H9 (cell line): ENCODE measurements around the gene ARHGEF6. TPM values are rescaled to one million over a fixed set of nuclear protein-coding genes. Genes with fewer than 3 reads are reported as not detected.

Source experiments
- DNase-seq: peaks from one replicate; pipeline ENCODE4 v3.0.0-alpha.2; 2017
- H2AFZ ChIP-seq: one replicate; pipeline ENCODE4 v1.6.1; 2013; ENCODE audit warnings: mild to moderate bottlenecking, low read length, control low read depth, moderate library complexity
- H2AK5ac ChIP-seq: 2 replicates; pipeline ENCODE4 v1.6.1; 2013; ENCODE audit warnings: low read length, control low read depth, mixed read lengths; ENCODE audit not compliant: insufficient read length
- H2BK120ac ChIP-seq: one replicate; pipeline ENCODE4 v1.6.1; 2013; ENCODE audit warnings: low read depth, mild to moderate bottlenecking, low read length, control low read depth, inconsistent platforms; ENCODE audit not compliant: poor library complexity, severe bottlenecking
- H2BK12ac ChIP-seq: 2 replicates; pipeline ENCODE4 v1.6.1; 2013; ENCODE audit warnings: low read length, control low read depth, mixed read lengths, low read depth; ENCODE audit not compliant: insufficient read length
- H2BK15ac ChIP-seq: 2 replicates; pipeline ENCODE4 v1.6.1; 2013; ENCODE audit warnings: low read depth, low read length, control low read depth
- H2BK20ac ChIP-seq: one replicate; pipeline ENCODE4 v1.6.1; 2013; ENCODE audit warnings: low read depth, mild to moderate bottlenecking, low read length, control low read depth, inconsistent platforms; ENCODE audit not compliant: poor library complexity, severe bottlenecking
- H2BK5ac ChIP-seq: 2 replicates; pipeline ENCODE4 v1.6.1; 2013; ENCODE audit warnings: low read length, control low read depth, mixed read lengths; ENCODE audit not compliant: insufficient read length
- H3K14ac ChIP-seq: 2 replicates; pipeline ENCODE4 v1.6.1; 2013; ENCODE audit warnings: low read length, control low read depth; ENCODE audit not compliant: insufficient read depth
- H3K18ac ChIP-seq: 2 replicates; pipeline ENCODE4 v1.6.1; 2013; ENCODE audit warnings: low read depth, mild to moderate bottlenecking, mixed read lengths, low read length, control low read depth; ENCODE audit not compliant: insufficient read length
- H3K23ac ChIP-seq: 2 replicates; pipeline ENCODE4 v1.6.1; 2013; ENCODE audit warnings: low read length, control low read depth, mixed read lengths, low read depth; ENCODE audit not compliant: insufficient read length
- H3K23me2 ChIP-seq: 2 replicates; pipeline ENCODE4 v1.6.1; 2013; ENCODE audit warnings: low read depth, mild to moderate bottlenecking, mixed read lengths, low read length, control low read depth; ENCODE audit not compliant: insufficient read length, poor library complexity, severe bottlenecking
- H3K27ac ChIP-seq: 2 replicates; pipeline ENCODE4 v1.5.1; 2013; ENCODE audit warnings: low read length, control low read depth, mixed read lengths, low read depth; ENCODE audit not compliant: insufficient read length
- H3K27me3 ChIP-seq: 2 replicates; pipeline ENCODE4 v1.6.1; 2013; ENCODE audit warnings: low read length, control low read depth, inconsistent platforms; ENCODE audit not compliant: insufficient read depth
- H3K4ac ChIP-seq: 2 replicates; pipeline ENCODE4 v1.6.1; 2013; ENCODE audit warnings: low read depth, mild to moderate bottlenecking, control low read depth, inconsistent platforms, low read length, moderate library complexity
- H3K4me1 ChIP-seq: 2 replicates; pipeline ENCODE4 v1.6.1; 2013; ENCODE audit warnings: low read length, control low read depth, inconsistent platforms; ENCODE audit not compliant: insufficient read depth
- H3K4me2 ChIP-seq: 2 replicates; pipeline ENCODE4 v1.6.1; 2013; ENCODE audit warnings: low read length, control low read depth, mixed read lengths; ENCODE audit not compliant: insufficient read length, insufficient read depth
- H3K56ac ChIP-seq: 2 replicates; pipeline ENCODE4 v1.6.1; 2013; ENCODE audit warnings: low read depth, mild to moderate bottlenecking, mixed read lengths, low read length, control low read depth; ENCODE audit not compliant: insufficient read length
- H3K79me1 ChIP-seq: 2 replicates; pipeline ENCODE4 v1.6.1; 2013; ENCODE audit warnings: low read depth, mild to moderate bottlenecking, moderate library complexity, low read length, control low read depth, inconsistent platforms; ENCODE audit not compliant: insufficient read depth, poor library complexity, severe bottlenecking
- H3K79me2 ChIP-seq: 2 replicates; pipeline ENCODE4 v1.6.1; 2013; ENCODE audit warnings: low read length, control low read depth, inconsistent platforms; ENCODE audit not compliant: insufficient read depth
- H3K9ac ChIP-seq: 2 replicates; pipeline ENCODE4 v1.6.1; 2013; ENCODE audit warnings: low read length, control low read depth, mixed read lengths; ENCODE audit not compliant: insufficient read length; ENCODE audit errors: extremely low read depth
- H3K9me3 ChIP-seq: one replicate; pipeline ENCODE4 v1.6.1; 2013; ENCODE audit warnings: low read depth, low read length, inconsistent platforms; ENCODE audit not compliant: control insufficient read depth
- H3T11ph ChIP-seq: one replicate; pipeline ENCODE4 v1.6.1; 2013; ENCODE audit warnings: mild to moderate bottlenecking, low read length, control low read depth, inconsistent platforms
- H4K20me1 ChIP-seq: one replicate; pipeline ENCODE4 v1.6.1; 2013; ENCODE audit not compliant: control insufficient read depth, insufficient read length, insufficient read depth
- H4K5ac ChIP-seq: 2 replicates; pipeline ENCODE4 v1.6.1; 2013; ENCODE audit warnings: low read depth, mild to moderate bottlenecking, mixed read lengths, low read length, control low read depth; ENCODE audit not compliant: insufficient read length
- H4K8ac ChIP-seq: replicated peaks from 2 replicates; pipeline ENCODE4 v1.6.1; 2013; ENCODE audit warnings: low read length, control low read depth, mixed read lengths, low read depth; ENCODE audit not compliant: insufficient read length
- H4K91ac ChIP-seq: 2 replicates; pipeline ENCODE4 v1.6.1; 2013; ENCODE audit warnings: low read depth, mild to moderate bottlenecking, moderate library complexity, mixed read lengths, low read length, control low read depth; ENCODE audit not compliant: insufficient read length
- H3K27ac Mint-ChIP-seq, 3 experiments: 2 replicates in 2 of 3; 3 replicates in 1 of 3; pipeline ENCODE4 v1.8.0; 2020 to 2021; ENCODE audit warnings: mixed read lengths in 3 of 3, mild to moderate bottlenecking in 1 of 3, moderate library complexity in 1 of 3
- H3K27me3 Mint-ChIP-seq: 2 replicates; pipeline ENCODE4 v1.8.0; 2021; ENCODE audit warnings: low read depth, mild to moderate bottlenecking, moderate library complexity, mixed read lengths
- H3K36me3 Mint-ChIP-seq, 3 experiments: 2 replicates in 2 of 3; 3 replicates in 1 of 3; pipeline ENCODE4 v1.8.0; 2020 to 2021; ENCODE audit warnings: low read depth in 3 of 3, mixed read lengths in 3 of 3; ENCODE audit not compliant: insufficient read depth in 1 of 3
- H3K4me1 Mint-ChIP-seq, 2 experiments: 2 replicates each; pipeline ENCODE4 v1.8.0; 2020; ENCODE audit warnings: mixed read lengths in 2 of 2
- H3K4me3 Mint-ChIP-seq, 2 experiments: 2 replicates in 1 of 2; 3 replicates in 1 of 2; pipeline ENCODE4 v1.8.0; 2020 to 2021; ENCODE audit warnings: mild to moderate bottlenecking in 2 of 2, mixed read lengths in 2 of 2, moderate library complexity in 1 of 2
- H3K9me3 Mint-ChIP-seq, 2 experiments: 2 replicates in 1 of 2; 3 replicates in 1 of 2; pipeline ENCODE4 v1.8.0; 2020; ENCODE audit warnings: mild to moderate bottlenecking in 2 of 2, mixed read lengths in 2 of 2, moderate library complexity in 1 of 2
- WGBS: extraction: QIAGEN DNeasy Blood & Tissue Kit; methylation state at CpG from one replicate; pipeline ENCODE4 v1.1.7; 2013; ENCODE audit warnings: missing lambda C conversion rate, low lambda C conversion rate, mixed read lengths; ENCODE audit not compliant: insufficient read length; ENCODE audit errors: extremely low coverage; 5-methylcytosine and 5-hydroxymethylcytosine counted together
- total RNA-seq: library from RNA; stranded (reverse); gene quantifications from 2 replicates; pipeline ENCODE4 v1.2.1, GENCODE V29; 2021
- TF ChIP-seq, protein P1 (sequence below): fragments of 200-600 bp; sonication (generic); conservative IDR thresholded peaks from 3 replicates; pipeline ENCODE4 v1.8.0; 2021; ENCODE audit warnings: antibody characterized with exemption, mild to moderate bottlenecking

Gene ARHGEF6
- total RNA-seq, 1 experiment from 2014 or later, result 3.6 TPM

DNA sequence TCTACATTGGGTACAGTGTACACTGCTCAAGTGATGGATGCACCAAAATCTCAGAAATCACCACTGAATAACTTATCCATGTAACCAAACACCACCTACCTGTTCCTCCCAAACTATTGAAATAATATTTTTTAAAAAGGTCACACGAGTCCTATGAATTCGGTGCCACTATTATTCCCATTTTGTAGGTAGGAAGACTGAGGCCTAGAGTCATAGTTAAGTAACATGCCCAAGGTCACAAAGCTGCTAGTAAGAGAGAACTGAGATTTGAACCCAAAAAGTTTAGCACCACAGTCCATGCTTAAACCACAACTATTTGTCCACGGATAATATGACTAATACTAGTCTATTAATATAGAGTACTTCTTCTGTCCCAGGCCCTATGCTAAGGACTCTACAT lies 2.7 kb downstream of the ARHGEF6 start:
- WGBS, result no CpG with 5 or more reads among the region's 3 CpGs

More for the DNA sequence above, 2.7 kb downstream of the ARHGEF6 start:
- Histone ChIP-seq H3K4me2 (no peak overlapping the region), H2BK12ac (no peak overlapping the region), H2BK5ac (no peak overlapping the region), H3K79me1 (no peaks in the 10 kb centered on the region), H4K5ac (no peak overlapping the region), H3K18ac (no peak overlapping the region), H3T11ph (no peak overlapping the region), H2AK5ac (no peak overlapping the region), H3K9ac (no peak overlapping the region), H2AFZ (no peak overlapping the region), H3K14ac (no peak overlapping the region), H3K9me3 (peaks cover 20% of the 10 kb centered on the region), H3K27ac (no peak overlapping the region), H2BK15ac (no peak overlapping the region), H2BK20ac (no peak overlapping the region), H3K27me3 (no peaks in the 10 kb centered on the region), H4K20me1 (no peaks in the 10 kb centered on the region), H3K4ac (no peak overlapping the region), H3K79me2 (no peaks in the 10 kb centered on the region), H4K91ac (no peak overlapping the region), H3K4me1 (no peaks in the 10 kb centered on the region), H3K56ac (no peak overlapping the region), H4K8ac (no peak overlapping the region), H3K23ac (no peak overlapping the region), H3K23me2 (no peaks in the 10 kb centered on the region), H2BK120ac (no peak overlapping the region)
- no peaks in the 10 kb centered on the region; a peak in 1 of 7 replicates for H3K36me3 Mint-ChIP-seq
- H3K4me1 Mint-ChIP-seq, result peaks cover 0 to 5% of the 10 kb centered on the region in 2 experiments; a peak in 2 of 4 replicates
- peaks cover 40 to 64% of the 10 kb centered on the region in 2 experiments for H3K9me3 Mint-ChIP-seq
- DNase-seq, result no peak
- H3K4me3 Mint-ChIP-seq, result no peak overlapping the region
- H3K27me3 Mint-ChIP-seq, result peaks cover 1% of the 10 kb centered on the region; the same call in 1 of the 2 replicates
- no peak overlapping the region for H3K27ac Mint-ChIP-seq
- TF ChIP-seq, protein P1, sequence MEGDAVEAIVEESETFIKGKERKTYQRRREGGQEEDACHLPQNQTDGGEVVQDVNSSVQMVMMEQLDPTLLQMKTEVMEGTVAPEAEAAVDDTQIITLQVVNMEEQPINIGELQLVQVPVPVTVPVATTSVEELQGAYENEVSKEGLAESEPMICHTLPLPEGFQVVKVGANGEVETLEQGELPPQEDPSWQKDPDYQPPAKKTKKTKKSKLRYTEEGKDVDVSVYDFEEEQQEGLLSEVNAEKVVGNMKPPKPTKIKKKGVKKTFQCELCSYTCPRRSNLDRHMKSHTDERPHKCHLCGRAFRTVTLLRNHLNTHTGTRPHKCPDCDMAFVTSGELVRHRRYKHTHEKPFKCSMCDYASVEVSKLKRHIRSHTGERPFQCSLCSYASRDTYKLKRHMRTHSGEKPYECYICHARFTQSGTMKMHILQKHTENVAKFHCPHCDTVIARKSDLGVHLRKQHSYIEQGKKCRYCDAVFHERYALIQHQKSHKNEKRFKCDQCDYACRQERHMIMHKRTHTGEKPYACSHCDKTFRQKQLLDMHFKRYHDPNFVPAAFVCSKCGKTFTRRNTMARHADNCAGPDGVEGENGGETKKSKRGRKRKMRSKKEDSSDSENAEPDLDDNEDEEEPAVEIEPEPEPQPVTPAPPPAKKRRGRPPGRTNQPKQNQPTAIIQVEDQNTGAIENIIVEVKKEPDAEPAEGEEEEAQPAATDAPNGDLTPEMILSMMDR, result no peak
